NCI-H524 (cell line): ENCODE data around the gene IQCK.

Experiments
- DNase-seq, 2 experiments: peaks; one replicate each; lab custom pipeline; 2025; lab: John Stamatoyannopoulos, UW

The IQCK gene

GRCh38 chr16:19884611-19885450 lies 166.8 kb downstream of the IQCK start, which contains the start of gene GPRC5B:
TSS of gene GPRC5B (minus strand) at chr16:19884848. CDS start at chr16:19872845, 12,003 bp downstream.
- DNase-seq = peak in 1 of 2 experiments; percentile 65

DNA sequence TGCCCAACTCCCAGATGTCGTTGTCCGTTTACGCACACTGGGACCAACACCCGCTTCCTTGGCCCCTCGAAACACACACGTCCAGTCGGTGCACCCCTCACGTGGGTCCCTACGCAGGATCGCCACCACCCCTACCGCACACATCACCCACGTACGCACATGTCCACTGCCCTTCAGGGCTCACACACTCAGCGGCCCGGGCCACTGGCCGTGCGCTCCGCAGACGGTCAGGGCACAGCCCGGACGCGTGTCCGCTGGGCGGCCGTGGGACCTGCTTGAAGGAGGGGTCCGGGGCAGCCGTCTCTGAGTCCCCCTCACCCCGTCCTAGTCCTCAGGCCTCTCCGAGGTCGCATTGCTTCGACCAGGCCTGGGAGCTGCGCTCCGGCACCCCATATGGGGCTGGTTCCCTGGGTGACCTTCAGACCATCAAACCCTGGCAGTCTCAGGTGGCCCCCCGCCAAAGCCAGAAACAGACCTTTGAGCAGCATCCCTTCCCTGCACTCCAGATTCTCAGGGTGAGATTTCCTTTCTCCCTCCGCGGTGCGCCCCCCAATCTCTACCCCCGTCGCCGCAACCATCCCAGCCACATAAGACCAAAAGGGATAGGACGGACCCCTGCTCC lies 167.5 kb downstream of the IQCK start:
- DNase-seq = no peak

GRCh38 chr16:19886073-19886941 lies 168.2 kb downstream of the IQCK start:
- peak; percentile 80 to 83 for DNase-seq

GRCh38 chr16:19888834-19889233 lies 170.8 kb downstream of the IQCK start:
- no peak for DNase-seq

- DNase-seq = no peak
Observed at GRCh38 chr16:19890901-19891300, 172.8 kb downstream of the IQCK start.

DNA sequence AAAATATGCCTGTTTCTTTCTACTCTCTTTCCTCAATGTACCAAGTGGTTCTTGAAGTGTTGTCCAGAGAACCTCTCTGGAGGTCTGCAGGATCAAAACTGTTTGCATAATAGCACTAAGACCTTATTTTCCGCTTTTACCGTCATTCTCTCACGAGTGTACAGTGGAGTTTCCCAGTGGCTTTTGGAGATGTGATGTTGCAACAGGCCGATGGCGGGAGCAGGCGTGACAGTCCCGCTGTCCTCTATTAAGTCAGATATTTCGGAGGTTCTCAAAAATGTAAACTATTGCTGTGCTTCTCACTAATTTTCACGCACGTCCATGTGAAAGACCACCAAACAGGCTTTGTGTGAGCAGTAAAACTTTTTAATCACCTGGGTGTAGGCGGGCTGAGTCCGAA lies 174.8 kb downstream of the IQCK start:
- no peak for DNase-seq

DNA sequence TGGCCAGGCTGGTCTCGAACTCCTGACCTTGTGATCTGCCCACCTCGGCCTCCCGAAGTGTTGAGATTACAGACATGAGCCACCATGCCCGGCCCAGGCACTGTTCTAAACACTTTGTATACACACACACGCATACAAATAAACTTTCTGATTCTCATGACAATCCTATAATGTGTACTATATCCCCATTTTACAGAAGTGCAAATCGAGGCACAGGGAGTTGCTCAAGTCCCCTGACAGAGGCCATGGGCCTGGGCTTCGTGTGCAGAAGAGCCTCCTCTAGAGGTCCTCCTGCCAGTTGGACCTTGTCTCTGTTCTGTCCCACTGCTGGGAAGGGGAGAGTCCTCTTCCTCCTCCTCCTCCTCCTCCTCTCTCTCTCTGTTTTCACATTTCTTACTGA lies 176.5 kb downstream of the IQCK start:
- no peak for DNase-seq

DNA sequence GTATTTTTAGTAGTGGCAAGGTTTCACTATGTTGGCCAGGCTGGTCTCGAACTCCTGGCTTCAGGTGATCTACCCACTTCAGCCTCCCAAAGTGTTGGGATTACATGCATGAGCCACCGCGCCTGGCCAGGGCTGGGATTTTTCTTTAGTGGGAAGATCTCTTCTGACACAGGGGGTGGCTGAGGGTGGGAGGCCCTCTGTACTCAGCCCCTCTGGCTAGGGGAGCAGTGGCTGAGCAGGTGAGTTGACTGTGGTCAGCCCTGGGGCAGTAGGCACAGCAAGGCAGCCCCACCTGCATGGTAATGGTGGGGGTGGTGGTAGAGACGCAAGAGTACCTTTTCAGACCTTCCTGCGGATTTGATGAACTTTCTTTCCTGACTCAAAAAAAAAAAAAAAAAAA lies 178.9 kb downstream of the IQCK start:
- no peak for DNase-seq

GRCh38 chr16:19898166-19898565 lies 180.1 kb downstream of the IQCK start:
- no peak for DNase-seq

GRCh38 chr16:19898924-19899604 lies 181.0 kb downstream of the IQCK start:
- DNase-seq = peak; percentile 46 to 72

DNA sequence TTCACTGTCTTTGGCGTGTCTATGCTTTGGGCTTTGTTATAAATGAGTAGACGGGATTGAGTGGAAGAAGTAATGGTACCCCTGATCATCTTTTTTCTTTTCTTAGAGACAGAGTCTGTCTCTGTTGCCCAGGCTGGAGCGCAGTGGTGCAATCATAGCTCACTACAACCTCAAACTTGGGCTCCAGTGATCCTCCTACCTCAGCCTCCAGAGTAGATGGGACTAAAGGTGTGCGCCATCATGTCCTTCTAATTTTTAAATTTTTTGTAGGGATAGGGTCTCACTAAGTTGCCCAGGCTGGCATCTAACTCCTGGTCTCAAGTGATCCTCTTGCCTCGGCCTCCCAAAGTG lies 181.5 kb downstream of the IQCK start:
- no peak for DNase-seq

GRCh38 chr16:19901164-19901563 lies 183.1 kb downstream of the IQCK start:
- peak in 1 of 2 experiments; percentile 42 for DNase-seq

- DNase-seq = peak; percentile 74 to 77
Observed at GRCh38 chr16:19907161-19907992, 189.3 kb downstream of the IQCK start.
